ENCODE results near the gene SV2A.

The SV2A gene

DNA sequence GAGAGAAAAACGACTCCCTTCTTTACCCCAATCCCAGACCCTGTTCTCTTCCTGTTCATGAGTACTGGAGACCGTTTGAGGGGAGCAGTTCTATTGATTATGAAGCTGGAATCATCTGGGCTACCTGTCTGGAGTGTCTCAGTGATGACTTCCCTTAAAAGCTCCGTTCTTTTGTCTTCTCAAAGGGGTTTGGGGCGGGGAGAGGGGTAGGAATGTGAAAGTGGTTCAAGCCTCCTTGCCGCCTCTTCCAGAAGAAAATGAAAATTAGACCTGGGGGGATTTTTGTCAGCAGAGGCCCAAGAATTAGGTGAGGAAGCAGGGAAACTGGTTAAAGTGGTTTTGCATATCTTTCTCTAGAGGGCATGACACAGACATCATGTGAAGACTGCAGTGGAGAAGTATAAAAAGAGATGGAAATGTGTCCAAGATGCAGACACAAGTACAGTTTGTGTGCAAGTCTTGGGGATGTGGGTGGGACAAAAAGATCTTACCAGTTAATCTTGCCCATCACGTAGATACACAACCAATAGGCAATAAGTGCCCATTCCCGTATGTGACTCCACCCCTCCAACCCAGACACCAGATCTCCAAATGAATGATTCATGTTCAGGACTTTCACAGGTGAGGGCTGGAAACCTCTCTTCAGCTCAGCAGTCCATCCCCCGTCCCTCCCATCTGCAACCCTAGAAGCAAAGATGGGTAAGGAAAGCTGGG is 19.5 kb upstream of the SV2A start:
- Mint-ChIP-seq H3K27me3 (peaks cover 22% of the 10 kb centered on the region), H3K4me3 (no peak overlapping the region), H3K9me3 (no peaks in the 10 kb centered on the region), H3K27ac (no peak overlapping the region), H3K36me3 (no peaks in the 10 kb centered on the region), H3K4me1 (peaks cover 22% of the 10 kb centered on the region)
- ATAC-seq = no peak

DNA sequence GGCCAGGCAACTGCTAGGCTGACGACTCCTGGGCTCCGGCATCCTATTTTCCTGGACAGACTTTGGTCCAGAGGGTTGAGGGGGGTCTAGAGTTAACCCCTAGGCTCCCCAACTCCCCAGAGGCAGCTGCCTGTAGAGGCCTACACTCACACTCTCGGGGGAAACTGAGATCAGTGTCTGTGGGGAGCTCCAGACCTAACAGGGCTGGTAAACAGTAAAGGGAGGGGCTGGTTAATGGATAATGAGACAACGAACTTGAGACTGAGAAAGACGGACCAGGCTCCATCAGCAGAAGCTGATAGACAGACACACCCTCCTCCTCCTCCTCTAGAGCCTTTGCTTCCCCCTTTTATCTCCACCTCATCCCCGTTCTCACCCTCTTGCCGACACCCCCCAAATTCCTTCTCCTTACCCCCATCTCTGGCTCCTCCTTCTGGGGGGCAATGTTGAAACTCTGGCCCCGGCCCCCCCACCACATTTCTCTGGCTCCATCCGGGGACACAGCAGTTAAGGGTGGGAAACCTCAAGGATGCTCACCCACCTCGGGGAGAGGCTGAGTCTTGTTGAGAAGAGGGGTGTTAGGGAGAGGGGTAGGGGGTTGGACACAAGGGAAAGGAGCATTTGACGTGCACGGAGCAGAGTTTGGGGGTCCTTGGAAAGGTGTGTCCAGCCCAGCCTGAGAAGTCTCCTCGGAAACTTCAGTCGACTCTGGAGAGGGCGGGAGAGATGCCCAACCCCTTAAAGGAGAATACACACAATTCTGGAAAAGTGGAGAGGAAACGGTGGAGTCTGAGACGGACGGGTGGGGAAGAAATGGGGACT is 18.7 kb upstream of the SV2A start, which contains the start of gene MTMR11:
MTMR11 (minus strand) TSS at position 710 of the 822 bp plus-strand sequence; CDS start at position 478, 232 bp downstream.
- Mint-ChIP-seq H3K9me3 (no peaks in the 10 kb centered on the region), H3K4me3 (no peak within 1 kb of the TSS), H3K36me3 (no peaks in the 10 kb centered on the region), H3K27me3 (peaks cover 30% of the 10 kb centered on the region), H3K4me1 (peaks cover 25% of the 10 kb centered on the region), H3K27ac (no peak within 1 kb of the TSS)
- ATAC-seq = no peak

DNA sequence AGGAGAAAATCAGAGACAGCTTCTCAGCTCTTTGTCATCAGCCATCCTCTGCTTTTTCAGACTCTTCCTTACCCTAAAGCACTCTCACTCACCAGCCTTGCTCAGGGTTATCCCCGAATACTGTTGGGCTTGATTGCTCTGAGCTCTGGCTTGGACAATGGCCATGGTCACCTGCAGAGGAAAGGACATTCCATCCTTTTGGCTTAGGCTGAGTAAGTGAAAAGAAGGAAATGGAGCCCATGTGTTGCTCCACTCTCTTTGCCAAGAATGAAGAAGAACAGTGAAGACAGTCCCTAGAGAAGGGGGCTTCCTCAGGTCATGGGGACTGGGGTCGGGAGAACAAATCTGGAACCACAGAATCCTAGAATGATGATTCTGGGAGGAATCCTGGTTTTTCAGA is 16.7 kb upstream of the SV2A start:
- Mint-ChIP-seq H3K27ac (no peak overlapping the region), H3K4me1 (peaks cover 32% of the 10 kb centered on the region), H3K36me3 (no peaks in the 10 kb centered on the region), H3K27me3 (peaks cover 41% of the 10 kb centered on the region), H3K9me3 (no peaks in the 10 kb centered on the region), H3K4me3 (no peak overlapping the region)
- no peak for ATAC-seq

DNA sequence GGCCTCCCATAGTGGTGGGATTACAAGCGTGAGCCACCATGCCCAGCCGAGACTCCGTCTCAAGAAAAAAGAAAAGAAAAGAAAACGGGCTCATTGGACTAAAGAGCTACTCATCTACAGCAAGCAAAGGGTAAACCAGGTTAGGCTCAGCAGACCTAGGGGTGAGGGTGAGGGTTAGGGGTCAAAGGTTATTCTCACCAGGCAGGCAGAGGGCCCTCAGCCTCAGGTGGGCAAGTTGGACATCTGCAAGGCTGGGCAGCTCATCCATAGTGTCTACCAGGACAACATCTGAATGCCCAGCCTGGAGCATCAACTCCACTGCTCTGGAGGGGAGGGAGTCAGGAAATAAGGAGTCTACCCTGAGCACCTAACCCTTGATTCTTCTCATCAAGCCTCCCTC is 15.6 kb upstream of the SV2A start:
- Mint-ChIP-seq H3K27me3 (peaks cover 41% of the 10 kb centered on the region), H3K27ac (no peak overlapping the region), H3K4me3 (no peak overlapping the region), H3K36me3 (no peaks in the 10 kb centered on the region), H3K9me3 (no peaks in the 10 kb centered on the region), H3K4me1 (peaks cover 32% of the 10 kb centered on the region)
- ATAC-seq = no peak

DNA sequence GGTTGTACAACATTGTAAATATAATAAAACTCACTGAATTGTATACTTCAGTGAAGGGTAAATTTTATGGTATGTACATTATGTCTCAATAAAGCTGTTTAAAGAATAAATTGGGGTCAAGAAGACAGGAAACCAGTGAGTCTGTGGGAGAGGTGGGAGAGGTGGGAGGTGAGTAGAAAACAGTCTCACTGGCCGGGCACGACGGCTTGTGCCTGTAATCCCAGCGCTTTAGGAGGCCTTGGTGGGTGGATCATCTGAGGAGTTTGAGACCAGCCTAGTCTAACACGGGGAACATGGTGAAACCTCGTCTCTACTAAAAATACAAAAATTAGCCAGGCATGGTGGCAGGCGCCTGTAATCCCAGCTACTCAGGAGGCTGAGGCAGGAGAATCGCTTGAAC is 14.8 kb upstream of the SV2A start:
- Mint-ChIP-seq H3K27me3 (peaks cover 41% of the 10 kb centered on the region), H3K36me3 (no peaks in the 10 kb centered on the region), H3K4me1 (peaks cover 33% of the 10 kb centered on the region), H3K9me3 (no peaks in the 10 kb centered on the region), H3K27ac (no peak overlapping the region), H3K4me3 (no peak overlapping the region)
- ATAC-seq = no peak

DNA sequence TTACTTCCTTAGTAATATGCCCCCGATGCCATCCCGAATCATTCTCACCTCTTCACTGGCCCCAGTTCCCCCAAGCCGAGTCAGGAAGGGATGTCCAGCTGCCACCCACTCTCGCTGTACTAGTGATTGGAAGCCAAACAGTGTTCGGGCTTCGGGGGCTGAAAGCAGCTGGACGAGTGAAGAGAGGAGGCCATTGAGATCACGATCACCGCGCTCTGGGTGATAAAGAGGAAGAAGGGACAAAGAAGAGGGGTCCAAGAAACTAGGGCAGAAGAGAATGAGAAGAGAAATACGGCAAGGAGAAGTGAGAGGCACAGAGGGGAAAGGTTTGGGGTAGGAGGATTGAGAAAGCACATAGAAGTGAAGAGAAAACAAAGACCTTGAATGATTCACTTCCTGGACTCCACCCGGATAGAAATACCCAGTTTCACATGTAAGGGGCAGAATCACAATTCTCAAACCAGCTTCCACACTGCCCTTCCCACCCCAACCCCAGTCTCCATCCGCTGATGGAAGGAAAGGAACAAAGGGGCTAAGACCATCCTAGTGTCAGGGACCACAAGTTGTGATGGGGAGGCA is 13.7 kb upstream of the SV2A start:
- ATAC-seq = no peak
- H3K4me1 Mint-ChIP-seq = peaks cover 29% of the 10 kb centered on the region
- peaks cover 41% of the 10 kb centered on the region for H3K27me3 Mint-ChIP-seq
- no peak overlapping the region for H3K4me3 Mint-ChIP-seq
- no peak overlapping the region for H3K27ac Mint-ChIP-seq
- H3K9me3 Mint-ChIP-seq = no peaks in the 10 kb centered on the region
- H3K36me3 Mint-ChIP-seq = peaks cover 1% of the 10 kb centered on the region

DNA sequence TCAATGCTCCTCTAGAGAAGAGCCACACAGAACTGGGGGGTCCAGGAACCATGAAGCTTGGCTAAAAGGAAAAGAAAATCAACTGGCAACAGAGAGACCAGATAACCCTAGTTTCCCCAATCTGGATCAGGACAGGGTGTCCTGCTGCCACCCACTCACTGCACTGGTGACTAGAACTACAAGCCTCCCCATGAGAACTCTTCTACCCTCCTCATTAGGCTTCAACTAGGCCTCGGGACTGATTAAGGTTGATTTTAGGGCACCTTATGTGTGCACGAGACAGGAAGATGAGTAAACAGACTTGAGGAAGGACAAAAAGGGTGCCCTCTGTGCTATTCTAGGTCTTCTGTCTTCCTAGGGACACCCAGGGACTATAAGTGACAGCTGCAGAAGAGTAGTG is 12.2 kb upstream of the SV2A start:
- no peak overlapping the region for H3K27ac Mint-ChIP-seq
- H3K4me3 Mint-ChIP-seq = no peak overlapping the region
- peaks cover 41% of the 10 kb centered on the region for H3K27me3 Mint-ChIP-seq
- peaks cover 43% of the 10 kb centered on the region for H3K4me1 Mint-ChIP-seq
- peaks cover 16% of the 10 kb centered on the region for H3K36me3 Mint-ChIP-seq
- no peaks in the 10 kb centered on the region for H3K9me3 Mint-ChIP-seq
- no peak for ATAC-seq

DNA sequence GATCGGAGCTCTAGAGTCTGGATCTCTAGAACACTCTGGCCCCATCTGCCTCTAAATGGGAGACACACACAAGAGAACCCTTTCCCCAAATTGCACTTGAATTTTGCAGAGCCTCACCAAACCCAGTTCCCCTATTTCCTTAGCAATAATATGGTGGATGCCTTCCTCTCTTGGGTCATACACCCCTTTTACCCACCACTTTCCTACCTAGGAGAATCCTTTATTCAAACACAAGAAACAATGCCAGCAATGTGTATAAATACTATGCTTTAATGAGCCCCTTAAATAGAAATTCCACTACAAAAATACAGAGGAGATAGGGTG is 10.7 kb upstream of the SV2A start:
- Mint-ChIP-seq H3K36me3 (peaks cover 31% of the 10 kb centered on the region), H3K27ac (peak overlapping the region; percentile 88), H3K9me3 (no peaks in the 10 kb centered on the region), H3K4me3 (peak overlapping the region; percentile 93), H3K4me1 (peaks cover 54% of the 10 kb centered on the region), H3K27me3 (peaks cover 31% of the 10 kb centered on the region)
- ATAC-seq = no peak

DNA sequence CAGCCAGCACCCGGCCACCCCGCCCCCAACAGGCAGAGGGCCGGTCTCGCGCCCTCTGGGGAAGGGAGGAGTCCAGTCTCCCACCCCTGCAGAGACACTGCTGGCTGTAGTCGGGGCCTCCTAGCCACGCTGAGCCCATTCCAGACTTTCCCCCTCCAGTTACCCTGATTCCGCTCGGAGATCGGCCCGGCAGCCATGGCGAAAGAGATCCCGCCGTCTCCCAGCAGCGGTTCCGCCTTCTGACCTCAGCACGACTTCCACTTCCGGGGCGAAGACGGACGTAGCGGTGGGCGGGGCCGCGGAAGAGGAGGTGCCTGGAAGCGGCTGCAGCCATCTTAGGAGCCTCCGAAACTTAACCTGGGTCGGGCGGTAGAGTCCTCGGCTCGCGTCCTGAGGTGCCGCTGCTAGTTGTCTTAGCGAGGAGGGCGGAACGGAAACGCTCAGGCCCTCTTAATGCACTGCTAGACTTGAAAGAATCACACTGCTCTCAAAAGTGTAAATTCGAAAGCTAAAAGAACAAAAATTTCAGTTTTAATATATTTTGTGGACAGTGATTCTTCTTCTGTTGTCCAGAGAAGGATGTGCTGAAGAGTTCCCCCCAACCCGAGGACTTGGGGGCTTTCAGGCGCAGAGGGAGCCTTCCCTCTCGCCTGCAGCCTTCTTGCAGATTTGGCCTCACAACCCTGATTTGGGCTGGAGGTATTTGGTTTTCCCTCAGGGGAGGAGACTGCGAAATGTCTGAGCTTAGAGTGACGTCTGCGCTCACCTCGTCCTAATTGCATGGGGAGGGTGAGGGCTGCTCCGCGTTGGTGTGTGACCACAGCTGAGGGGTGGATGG is 10.1 kb upstream of the SV2A start, which contains the start of gene SF3B4:
SF3B4 (minus strand) TSS at position 241 of the 838 bp plus-strand sequence; CDS start at position 197, 44 bp downstream.
- peak; percentile 99 for ATAC-seq
- Mint-ChIP-seq H3K9me3 (no peaks in the 10 kb centered on the region), H3K4me1 (peaks cover 54% of the 10 kb centered on the region), H3K36me3 (peaks cover 36% of the 10 kb centered on the region), H3K27me3 (peaks cover 25% of the 10 kb centered on the region), H3K27ac (peak within 1 kb of the TSS; percentile 88), H3K4me3 (peak within 1 kb of the TSS; percentile 93)

DNA sequence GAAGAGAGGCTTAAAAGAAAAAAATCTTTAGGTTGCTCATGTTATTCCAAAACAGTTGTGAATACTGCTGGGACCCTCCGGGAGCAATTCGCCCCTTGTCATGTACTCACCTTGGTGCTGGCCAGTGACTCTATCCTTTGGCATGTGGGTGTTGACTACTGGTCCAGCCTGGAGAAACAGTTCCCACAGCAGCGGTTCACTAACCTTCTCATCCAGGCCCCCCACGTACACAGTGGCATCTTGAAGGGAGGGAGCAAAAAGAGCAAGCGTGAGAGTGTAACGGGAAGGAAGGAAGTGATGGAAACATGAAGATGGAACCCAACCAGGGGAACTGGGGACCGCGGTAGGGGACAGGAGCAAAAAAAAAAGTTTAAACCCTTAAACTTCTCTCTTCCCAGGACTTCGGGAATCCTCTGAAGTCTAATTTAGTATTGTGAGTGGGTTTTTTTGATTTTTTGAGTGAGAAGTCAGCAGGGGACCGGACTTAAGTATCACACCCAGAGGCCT is 9.5 kb upstream of the SV2A start:
- H3K27me3 Mint-ChIP-seq = peaks cover 19% of the 10 kb centered on the region
- no peaks in the 10 kb centered on the region for H3K9me3 Mint-ChIP-seq
- peak overlapping the region; percentile 93 for H3K4me3 Mint-ChIP-seq
- peaks cover 43% of the 10 kb centered on the region for H3K36me3 Mint-ChIP-seq
- H3K4me1 Mint-ChIP-seq = peaks cover 54% of the 10 kb centered on the region
- peak overlapping the region; percentile 88 for H3K27ac Mint-ChIP-seq
- no peak for ATAC-seq

DNA sequence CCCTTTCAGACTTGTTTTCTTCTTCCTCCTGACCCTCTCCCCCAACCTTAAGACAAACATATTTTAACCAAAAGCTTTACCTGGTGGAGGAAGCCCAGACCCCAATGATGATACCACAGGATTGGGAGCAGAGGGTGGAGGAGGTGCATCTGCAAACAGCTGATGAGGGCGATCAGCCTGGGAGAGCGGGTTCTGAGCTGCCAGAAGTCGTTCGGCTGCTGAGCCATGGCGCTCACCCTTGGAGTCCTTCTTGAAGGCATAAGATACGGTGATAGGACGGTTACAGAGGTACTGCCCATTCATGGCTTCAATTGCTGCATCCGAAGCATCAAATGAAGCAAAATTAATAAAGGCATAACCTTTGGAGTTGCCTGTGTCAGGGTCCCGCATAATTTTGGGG is 8.7 kb upstream of the SV2A start:
- peaks cover 50% of the 10 kb centered on the region for H3K4me1 Mint-ChIP-seq
- peaks cover 11% of the 10 kb centered on the region for H3K27me3 Mint-ChIP-seq
- no peak overlapping the region for H3K27ac Mint-ChIP-seq
- peak overlapping the region; percentile 33 for H3K4me3 Mint-ChIP-seq
- peaks cover 50% of the 10 kb centered on the region for H3K36me3 Mint-ChIP-seq
- H3K9me3 Mint-ChIP-seq = no peaks in the 10 kb centered on the region
- ATAC-seq = no peak

DNA sequence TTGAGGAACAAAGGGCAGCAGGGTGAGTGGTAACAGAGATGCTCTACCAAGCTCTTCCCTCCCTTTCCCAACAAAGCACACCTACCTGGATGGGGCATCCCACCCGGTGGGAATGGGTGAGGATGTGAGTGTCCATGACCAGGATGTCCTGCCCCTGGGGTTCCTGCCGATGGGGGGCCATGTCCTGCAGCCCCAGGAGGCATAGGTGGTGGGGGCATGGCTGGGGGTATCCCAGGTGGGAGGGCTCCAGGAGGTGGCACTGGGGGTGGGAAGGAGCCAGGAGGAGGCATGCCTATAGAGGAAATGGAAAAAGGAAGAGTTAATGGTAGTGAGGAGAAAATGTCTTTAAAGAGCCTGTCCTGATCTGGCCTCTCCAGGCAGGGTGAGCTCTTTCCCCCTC is 8.1 kb upstream of the SV2A start:
- Mint-ChIP-seq H3K27ac (no peak overlapping the region), H3K36me3 (peaks cover 50% of the 10 kb centered on the region), H3K9me3 (no peaks in the 10 kb centered on the region), H3K27me3 (peaks cover 5% of the 10 kb centered on the region), H3K4me1 (peaks cover 44% of the 10 kb centered on the region), H3K4me3 (peak overlapping the region; percentile 33)
- no peak for ATAC-seq

DNA sequence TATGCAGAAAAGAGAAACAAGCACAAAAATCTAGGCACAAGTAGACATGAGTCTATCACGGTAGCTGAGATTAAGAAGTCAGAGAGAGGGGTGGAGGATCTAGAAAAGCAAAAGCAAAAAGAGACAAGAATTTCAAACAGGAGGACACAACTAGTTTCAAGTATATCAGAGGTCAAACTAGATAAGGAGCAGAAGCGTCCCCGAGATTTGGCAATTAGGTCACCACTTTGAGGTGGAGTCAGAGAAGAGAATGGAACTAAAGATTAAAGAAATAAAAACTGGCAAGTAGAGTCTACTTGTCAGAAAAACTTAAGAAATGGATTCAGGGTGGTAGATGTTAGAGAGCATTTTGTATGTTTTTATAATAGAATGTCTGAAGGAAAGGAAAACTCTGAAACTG is 7.7 kb upstream of the SV2A start:
- Mint-ChIP-seq H3K9me3 (no peaks in the 10 kb centered on the region), H3K36me3 (peaks cover 50% of the 10 kb centered on the region), H3K27me3 (peaks cover 1% of the 10 kb centered on the region), H3K4me3 (peak overlapping the region; percentile 48), H3K4me1 (peaks cover 41% of the 10 kb centered on the region), H3K27ac (no peak overlapping the region)
- no peak for ATAC-seq

DNA sequence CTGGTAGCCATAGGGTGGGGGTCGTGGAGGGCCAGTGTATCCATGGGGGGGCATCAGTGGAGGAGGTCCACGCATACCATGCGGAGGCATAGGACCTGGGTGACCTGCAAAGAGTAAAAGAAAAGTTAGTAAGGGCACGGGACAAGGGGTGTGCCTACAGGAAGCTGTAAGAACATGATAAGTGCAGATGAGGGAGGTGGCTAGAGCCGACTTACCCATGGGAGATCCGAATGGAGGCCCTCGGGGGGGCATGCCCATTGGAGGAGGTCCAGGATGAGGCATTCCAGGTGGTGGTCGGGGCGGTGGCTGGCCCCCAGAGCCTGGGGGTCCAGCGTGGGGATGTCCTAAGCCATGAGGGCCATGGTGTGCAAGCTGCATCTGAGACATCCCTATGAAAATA is 6.0 kb upstream of the SV2A start:
- no peak for ATAC-seq
- H3K27me3 Mint-ChIP-seq = peaks cover 4% of the 10 kb centered on the region
- peaks cover 50% of the 10 kb centered on the region for H3K36me3 Mint-ChIP-seq
- no peak overlapping the region for H3K4me3 Mint-ChIP-seq
- no peak overlapping the region for H3K27ac Mint-ChIP-seq
- no peaks in the 10 kb centered on the region for H3K9me3 Mint-ChIP-seq
- H3K4me1 Mint-ChIP-seq = peaks cover 40% of the 10 kb centered on the region

DNA sequence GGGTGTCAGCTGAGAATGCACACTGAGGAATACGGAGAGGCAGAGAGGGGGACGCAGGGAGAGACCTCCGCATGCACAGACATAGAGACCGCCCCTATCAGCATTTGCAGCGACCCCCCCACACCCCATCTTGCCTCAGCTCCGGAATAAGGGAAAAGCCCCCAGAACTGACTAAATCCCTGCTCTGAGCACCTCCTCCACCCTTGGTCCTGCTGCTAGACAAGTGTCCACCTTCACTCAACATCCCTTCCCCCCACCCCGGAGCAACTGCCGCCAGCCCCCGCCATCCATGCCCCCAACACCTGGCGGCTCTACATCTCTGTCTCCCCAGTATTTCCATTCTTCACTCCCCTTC is 769 bp downstream of the SV2A start:
- Mint-ChIP-seq H3K9me3 (no peaks in the 10 kb centered on the region), H3K27me3 (peaks cover 44% of the 10 kb centered on the region), H3K27ac (no peak overlapping the region), H3K36me3 (peaks cover 5% of the 10 kb centered on the region), H3K4me3 (peak overlapping the region; percentile 55), H3K4me1 (peaks cover 26% of the 10 kb centered on the region)
- peak; percentile 10 for ATAC-seq
